Naive B cell (primary cell): Measurements from ENCODE around the gene GNPTAB. TPM values are rescaled to one million over a fixed set of nuclear protein-coding genes. Genes with fewer than 3 reads are reported as not detected.
A peak's percentile ranks its signal among the peaks of the same experiment; 100 is the strongest.
"Not testable (repeated sequence)": the region's sequence is repeated elsewhere in the genome, so short reads cannot be mapped to it uniquely, and the experiment has no call there.

Experiments
- ATAC-seq, 2 donors: fragments of 150-1000 bp; cut with Tn5 transposase; 2 replicates each; pipeline ENCODE4 v1.10.0; 2021; ENCODE audit warnings: low read depth in 2 of 2, mild to moderate bottlenecking in 2 of 2, moderate library complexity in 2 of 2
- DNase-seq: peaks from one replicate; pipeline ENCODE4 v3.0.0; 2022
- H3K27ac Mint-ChIP-seq, 6 donors: one replicate each; pipeline ENCODE4 v1.8.0; 2020 to 2022; ENCODE audit warnings: mild to moderate bottlenecking in 6 of 6, mixed read lengths in 6 of 6, moderate library complexity in 5 of 6, inconsistent platforms in 2 of 6
- H3K27me3 Mint-ChIP-seq, 3 donors: one replicate each; pipeline ENCODE4 v1.8.0; 2021 to 2022; ENCODE audit warnings: mixed read lengths in 3 of 3, mild to moderate bottlenecking in 1 of 3
- H3K36me3 Mint-ChIP-seq, 2 donors: one replicate each; pipeline ENCODE4 v1.8.0; 2020 to 2022; ENCODE audit warnings: mixed read lengths in 2 of 2, inconsistent platforms in 1 of 2, mild to moderate bottlenecking in 1 of 2
- H3K4me1 Mint-ChIP-seq, 3 donors: one replicate each; pipeline ENCODE4 v1.8.0; 2020 to 2022; ENCODE audit warnings: mixed read lengths in 3 of 3, inconsistent platforms in 1 of 3, mild to moderate bottlenecking in 1 of 3, moderate library complexity in 1 of 3
- H3K4me3 Mint-ChIP-seq, 8 donors: one replicate each; pipeline ENCODE4 v1.8.0; 2020 to 2022; ENCODE audit warnings: mild to moderate bottlenecking in 8 of 8, mixed read lengths in 8 of 8, moderate library complexity in 8 of 8, inconsistent platforms in 2 of 8
- H3K9me3 Mint-ChIP-seq, 7 donors: one replicate each; pipeline ENCODE4 v1.8.0; 2020 to 2022; ENCODE audit warnings: mixed read lengths in 7 of 7, mild to moderate bottlenecking in 5 of 7, inconsistent platforms in 2 of 7, moderate library complexity in 1 of 7
- polyA plus RNA-seq, 6 donors: library from polyadenylated mRNA; unstranded; fragments of 300-500 nt; fragmentation: Illumina TruSeq; gene quantifications; one replicate each; pipeline ENCODE4 v1.2.3, GENCODE V29; 2021; ENCODE audit warnings: low read depth in 6 of 6

The GNPTAB gene
- 10 to 100 TPM; 29.8 to 39.8 (median 33.7) TPM for polyA plus RNA-seq

- Mint-ChIP-seq H3K4me1 (peaks cover 21 to 41% (median 32%) of the 10 kb centered on the region in 3 donors), H3K27me3 (no peaks in the 10 kb centered on the region), H3K4me3 (peak within 1 kb of the TSS; percentile 85 to 99 (median 96)), H3K27ac (peak within 1 kb of the TSS; percentile 77 to 97 (median 92)), H3K36me3 (no peaks in the 10 kb centered on the region), H3K9me3 (no peaks in the 10 kb centered on the region)
- DNase-seq (peak; percentile 96), ATAC-seq (peak; percentile 84)
These were observed at the start of gene GNPTAB for GRCh38 chr12:101830367-101831325. TSS of gene GNPTAB (minus strand) at chr12:101830959. CDS start at chr12:101830675, 284 bp downstream.

GRCh38 chr12:101878243-101878821 lies 47.6 kb upstream of the GNPTAB start:
- peak overlapping the region; percentile 77 to 98 (median 90) for H3K27ac Mint-ChIP-seq

GRCh38 chr12:101877806-101878242 lies 47.1 kb upstream of the GNPTAB start:
- ATAC-seq (peak; percentile 2 to 3), DNase-seq (peak; percentile 13)
- Mint-ChIP-seq H3K36me3 (no peaks in the 10 kb centered on the region), H3K27ac (peak overlapping the region; percentile 77 to 98 (median 90)), H3K4me3 (peak overlapping the region; percentile 91 to 96 (median 94)), H3K4me1 (peaks cover 14 to 23% (median 17%) of the 10 kb centered on the region in 3 donors), H3K9me3 (no peaks in the 10 kb centered on the region), H3K27me3 (no peaks in the 10 kb centered on the region)

More at GRCh38 chr12:101878243-101878821, 47.6 kb upstream of the GNPTAB start:
- Mint-ChIP-seq H3K27me3 (no peaks in the 10 kb centered on the region), H3K36me3 (no peaks in the 10 kb centered on the region), H3K9me3 (no peaks in the 10 kb centered on the region), H3K4me3 (peak overlapping the region; percentile 91 to 96 (median 94)), H3K4me1 (peaks cover 14 to 23% (median 17%) of the 10 kb centered on the region in 3 donors)
- peak; percentile 13 for DNase-seq
- ATAC-seq, result no peak

GRCh38 chr12:101876861-101877805 lies 46.4 kb upstream of the GNPTAB start, which contains the start of gene DRAM1:
TSS of gene DRAM1 (plus strand) at chr12:101877580. CDS start at chr12:101877790, 210 bp downstream.
- peak within 1 kb of the TSS; percentile 91 to 96 (median 94) for H3K4me3 Mint-ChIP-seq
- H3K27ac Mint-ChIP-seq, result peak within 1 kb of the TSS; percentile 88 to 98 (median 94)
- H3K4me1 Mint-ChIP-seq, result peaks cover 14 to 23% (median 17%) of the 10 kb centered on the region in 3 donors
- no peaks in the 10 kb centered on the region for H3K9me3 Mint-ChIP-seq
- ATAC-seq (peak; percentile 88 to 89), DNase-seq (peak; percentile 80)
- H3K27me3 Mint-ChIP-seq, result no peaks in the 10 kb centered on the region
- no peaks in the 10 kb centered on the region for H3K36me3 Mint-ChIP-seq

GRCh38 chr12:101876322-101876860 lies 45.6 kb upstream of the GNPTAB start:
- DNase-seq (no peak), ATAC-seq (no peak)
- Mint-ChIP-seq H3K36me3 (no peaks in the 10 kb centered on the region), H3K9me3 (no peaks in the 10 kb centered on the region), H3K4me1 (peaks cover 13 to 19% (median 14%) of the 10 kb centered on the region in 3 donors), H3K27me3 (no peaks in the 10 kb centered on the region), H3K4me3 (peak overlapping the region; percentile 82 to 96 (median 94)), H3K27ac (peak overlapping the region; percentile 82 to 97 (median 92))

- H3K4me1 Mint-ChIP-seq, result peaks cover 12 to 17% (median 14%) of the 10 kb centered on the region in 3 donors
- DNase-seq (no peak), ATAC-seq (no peak)
- H3K9me3 Mint-ChIP-seq, result no peaks in the 10 kb centered on the region
- peak overlapping the region in 2 of 6 donors; percentile 59 to 60 for H3K27ac Mint-ChIP-seq
- peak overlapping the region in 4 of 8 donors; percentile 19 to 50 (median 34) for H3K4me3 Mint-ChIP-seq
- H3K36me3 Mint-ChIP-seq, result no peaks in the 10 kb centered on the region
- no peaks in the 10 kb centered on the region for H3K27me3 Mint-ChIP-seq
These were observed 44.4 kb upstream of the GNPTAB start for GRCh38 chr12:101875162-101875561.

GRCh38 chr12:101870925-101871324 lies 40.2 kb upstream of the GNPTAB start:
- peak overlapping the region in 1 of 6 donors; percentile 47 for H3K27ac Mint-ChIP-seq
- DNase-seq, result no peak
- ATAC-seq, result no peak
- no peaks in the 10 kb centered on the region for H3K27me3 Mint-ChIP-seq
- no peaks in the 10 kb centered on the region for H3K9me3 Mint-ChIP-seq
- H3K36me3 Mint-ChIP-seq, result no peaks in the 10 kb centered on the region
- H3K4me1 Mint-ChIP-seq, result no peaks in the 10 kb centered on the region
- no peak overlapping the region for H3K4me3 Mint-ChIP-seq

GRCh38 chr12:101867619-101868018 lies 36.9 kb upstream of the GNPTAB start:
- not testable (repeated sequence) for H3K4me3 Mint-ChIP-seq, H3K27me3 Mint-ChIP-seq, H3K9me3 Mint-ChIP-seq, ATAC-seq, H3K27ac Mint-ChIP-seq, DNase-seq, H3K4me1 Mint-ChIP-seq, H3K36me3 Mint-ChIP-seq

GRCh38 chr12:101866615-101867373 lies 36.0 kb upstream of the GNPTAB start:
- no peaks in the 10 kb centered on the region for H3K4me1 Mint-ChIP-seq
- peaks cover 0 to 2% (median 0%) of the 10 kb centered on the region in 7 donors for H3K9me3 Mint-ChIP-seq
- H3K27ac Mint-ChIP-seq, result no peak overlapping the region
- peak overlapping the region in 1 of 8 donors; percentile 1 for H3K4me3 Mint-ChIP-seq
- DNase-seq (no peak), ATAC-seq (no peak)
- H3K27me3 Mint-ChIP-seq, result peaks cover 0 to 6% (median 0%) of the 10 kb centered on the region in 3 donors
- no peaks in the 10 kb centered on the region for H3K36me3 Mint-ChIP-seq

- Mint-ChIP-seq H3K4me3 (no peak overlapping the region), H3K27me3 (peaks cover 0 to 6% (median 0%) of the 10 kb centered on the region in 3 donors), H3K4me1 (no peaks in the 10 kb centered on the region), H3K9me3 (peaks cover 0 to 2% (median 0%) of the 10 kb centered on the region in 7 donors), H3K27ac (no peak overlapping the region), H3K36me3 (no peaks in the 10 kb centered on the region)
- ATAC-seq (no peak), DNase-seq (no peak)
These were observed 33.2 kb upstream of the GNPTAB start for GRCh38 chr12:101863981-101864380.

GRCh38 chr12:101862245-101862644 lies 31.5 kb upstream of the GNPTAB start:
- Mint-ChIP-seq H3K4me3 (no peak overlapping the region), H3K36me3 (no peaks in the 10 kb centered on the region), H3K27me3 (peaks cover 0 to 6% (median 0%) of the 10 kb centered on the region in 3 donors), H3K4me1 (no peaks in the 10 kb centered on the region), H3K27ac (no peak overlapping the region), H3K9me3 (peaks cover 0 to 2% (median 0%) of the 10 kb centered on the region in 7 donors)
- DNase-seq, result no peak
- no peak for ATAC-seq

- not testable (repeated sequence) for H3K4me1 Mint-ChIP-seq, H3K4me3 Mint-ChIP-seq, H3K9me3 Mint-ChIP-seq, H3K27ac Mint-ChIP-seq, ATAC-seq, H3K36me3 Mint-ChIP-seq, DNase-seq, H3K27me3 Mint-ChIP-seq
These were observed 30.9 kb upstream of the GNPTAB start for GRCh38 chr12:101861688-101862087.
